Limb (tissue), 2 donors: ENCODE data around the gene OR56A5.

Source experiments
- DNase-seq, 2 donors: peaks; one replicate each; pipeline ENCODE4 v3.0.0-alpha.2; 2016; ENCODE audit errors: extremely low spot score in 2 of 2

OR56A5 gene

GRCh38 chr11:5933116-5933515 lies 35.2 kb downstream of the OR56A5 start:
- no peak for DNase-seq

- no peak for DNase-seq
Measured at GRCh38 chr11:5932671-5933070, 35.6 kb downstream of the OR56A5 start.

GRCh38 chr11:5931061-5931460 lies 37.2 kb downstream of the OR56A5 start:
- DNase-seq: no peak

- no peak for DNase-seq
Measured at GRCh38 chr11:5930614-5931013, 37.7 kb downstream of the OR56A5 start.

- DNase-seq: peak in 1 of 2 donors; percentile 18
Measured at GRCh38 chr11:5929571-5930368, 38.5 kb downstream of the OR56A5 start.

- DNase-seq: no peak
Measured at GRCh38 chr11:5928811-5929210, 39.5 kb downstream of the OR56A5 start.

- DNase-seq: no peak
Measured at GRCh38 chr11:5928271-5928670, 40.0 kb downstream of the OR56A5 start.

- no peak for DNase-seq
Measured at GRCh38 chr11:5923794-5924193, 44.5 kb downstream of the OR56A5 start.

GRCh38 chr11:5923427-5923776 lies 44.9 kb downstream of the OR56A5 start:
- no peak for DNase-seq

- no peak for DNase-seq
Measured at GRCh38 chr11:5922749-5923426, 45.4 kb downstream of the OR56A5 start.
